Liver (tissue), 9 donors: ENCODE data around the gene OPRL1. TPM values are rescaled to one million over a fixed set of nuclear protein-coding genes. Genes with fewer than 3 reads are reported as not detected.

Experiments
- DNase-seq: peaks from one replicate; pipeline ENCODE4 v3.0.0-alpha.2; 2017; ENCODE audit warnings: low spot score
- H3K27ac ChIP-seq, 2 donors: one replicate each; pipeline ENCODE4 v1.7.0; 2013; ENCODE audit warnings: inconsistent platforms in 2 of 2, low read length in 2 of 2, control low read depth in 1 of 2, low read depth in 1 of 2, mild to moderate bottlenecking in 1 of 2
- H3K27me3 ChIP-seq, 4 donors: one replicate each; pipeline versions ENCODE4 v1.6.1 to v1.7.0; 2013; ENCODE audit warnings: low read length in 3 of 4, inconsistent platforms in 1 of 4, mild to moderate bottlenecking in 1 of 4, moderate library complexity in 1 of 4; ENCODE audit not compliant: control insufficient read depth in 4 of 4, insufficient read depth in 4 of 4
- H3K36me3 ChIP-seq, 4 donors: one replicate each; pipeline versions ENCODE4 v1.6.1 to v1.7.0; 2013; ENCODE audit warnings: low read length in 3 of 4, mild to moderate bottlenecking in 3 of 4, low read depth in 1 of 4, moderate library complexity in 1 of 4; ENCODE audit not compliant: control insufficient read depth in 4 of 4, insufficient read depth in 3 of 4
- H3K4me1 ChIP-seq, 4 donors: one replicate each; pipeline versions ENCODE4 v1.6.1 to v1.7.0; 2013; ENCODE audit warnings: low read length in 3 of 4, mild to moderate bottlenecking in 3 of 4, moderate library complexity in 1 of 4; ENCODE audit not compliant: control insufficient read depth in 4 of 4, insufficient read depth in 4 of 4
- H3K4me3 ChIP-seq, 3 donors: one replicate each; pipeline versions ENCODE4 v1.6.1 to v1.7.0; 2013; ENCODE audit warnings: low read length in 3 of 3, control low read depth in 1 of 3, low read depth in 1 of 3, mild to moderate bottlenecking in 1 of 3
- H3K9ac ChIP-seq, 2 donors: one replicate each; pipeline ENCODE4 v1.7.0; 2013; ENCODE audit warnings: low read length in 2 of 2, mild to moderate bottlenecking in 2 of 2, moderate library complexity in 2 of 2, control low read depth in 1 of 2, low read depth in 1 of 2
- H3K9me3 ChIP-seq, 4 donors: one replicate each; pipeline versions ENCODE4 v1.6.1 to v1.7.0; 2013; ENCODE audit warnings: low read length in 3 of 4; ENCODE audit not compliant: control insufficient read depth in 4 of 4
- EGR1 ChIP-seq, 2 donors: IDR thresholded peaks; 2 replicates each; pipeline ENCODE4 v1.6.1; 2016 to 2018; ENCODE audit warnings: antibody characterized with exemption in 2 of 2, low read depth in 2 of 2
- FOXA1 ChIP-seq: IDR thresholded peaks from 2 replicates; pipeline ENCODE4 v1.6.1; 2016; ENCODE audit warnings: antibody characterized with exemption
- FOXA2 ChIP-seq: IDR thresholded peaks from 2 replicates; pipeline ENCODE4 v1.6.1; 2016; ENCODE audit warnings: antibody characterized with exemption
- GABPA ChIP-seq, 2 donors: IDR thresholded peaks in 1 of 2; conservative IDR thresholded peaks in 1 of 2; 2 replicates each; pipeline ENCODE4 v1.6.1; 2016; ENCODE audit warnings: antibody characterized with exemption in 2 of 2, mild to moderate bottlenecking in 1 of 2, moderate library complexity in 1 of 2
- HNF4A ChIP-seq, 2 donors: conservative IDR thresholded peaks; 2 replicates each; pipeline ENCODE4 v1.6.1; 2016; ENCODE audit warnings: antibody characterized with exemption in 2 of 2, mild to moderate bottlenecking in 2 of 2
- HNF4G ChIP-seq: IDR thresholded peaks from 2 replicates; pipeline ENCODE4 v1.6.1; 2016; ENCODE audit warnings: antibody characterized with exemption
- JUND ChIP-seq, 2 donors: IDR thresholded peaks; 2 replicates each; pipeline ENCODE4 v1.6.1; 2016; ENCODE audit warnings: antibody characterized with exemption in 2 of 2
- NR2F2 ChIP-seq: IDR thresholded peaks from 2 replicates; pipeline ENCODE4 v1.6.1; 2016; ENCODE audit warnings: antibody characterized with exemption
- RAD21 ChIP-seq, 2 donors: IDR thresholded peaks; 2 replicates each; pipeline ENCODE4 v1.6.1; 2016; ENCODE audit warnings: antibody characterized with exemption in 2 of 2, mild to moderate bottlenecking in 2 of 2
- RXRA ChIP-seq, 2 donors: IDR thresholded peaks; 2 replicates each; pipeline ENCODE4 v1.6.1; 2017 to 2018; ENCODE audit warnings: antibody characterized with exemption in 2 of 2, mild to moderate bottlenecking in 1 of 2
- SP1 ChIP-seq: IDR thresholded peaks from 2 replicates; pipeline ENCODE4 v1.6.1; 2018; ENCODE audit warnings: antibody characterized with exemption, mild to moderate bottlenecking
- TAF1 ChIP-seq: conservative IDR thresholded peaks from 2 replicates; pipeline ENCODE4 v1.6.1; 2016; ENCODE audit warnings: antibody characterized with exemption, mild to moderate bottlenecking
- YY1 ChIP-seq: IDR thresholded peaks from 2 replicates; pipeline ENCODE4 v1.6.1; 2016; ENCODE audit warnings: antibody characterized with exemption, mild to moderate bottlenecking
- WGBS: extraction: QIAGEN DNeasy Blood & Tissue Kit; methylation state at CpG from one replicate; pipeline ENCODE4 v1.1.7; 2013; 5-methylcytosine and 5-hydroxymethylcytosine counted together
- polyA plus RNA-seq, 2 donors: library from polyadenylated mRNA; stranded (reverse) in 1 of 2; unstranded in 1 of 2; fragments of 200-250 nt in 1 of 2; fragments of >200 nt in 1 of 2; fragmentation: Nextera tagmentation in 1 of 2; extraction: Ambion mirVana in 1 of 2; gene quantifications; one replicate each; pipeline versions ENCODE4 v1.2.1 to v1.2.3, GENCODE V29; 2013 to 2015
- total RNA-seq, 2 donors: library from RNA; depleted of rRNA; stranded (reverse); fragments of >200 nt; gene quantifications; one replicate each; pipeline ENCODE4 v1.2.3, GENCODE V29; 2014
- TF ChIP-seq, protein P1 (sequence below): IDR thresholded peaks from 2 replicates; pipeline ENCODE4 v1.6.1; 2016; ENCODE audit warnings: antibody characterized with exemption, mild to moderate bottlenecking
- TF ChIP-seq, protein P2 (sequence below): fragments of 150-350 bp; IDR thresholded peaks from 2 replicates; pipeline ENCODE4 v1.5.1; 2017; ENCODE audit warnings: improper control_type of control experiment, low read depth, low read length; ENCODE audit not compliant: missing input control
- TF ChIP-seq, protein P3 (sequence below): IDR thresholded peaks from 2 replicates; pipeline ENCODE4 v1.6.1; 2016; ENCODE audit warnings: antibody characterized with exemption
- TF ChIP-seq, protein P4 (sequence below): IDR thresholded peaks from 2 replicates; pipeline ENCODE4 v1.6.1; 2016; ENCODE audit warnings: antibody characterized with exemption
- TF ChIP-seq, protein P5 (sequence below): IDR thresholded peaks from 2 replicates; pipeline ENCODE4 v1.6.1; 2016; ENCODE audit warnings: antibody characterized with exemption
- donor health status: healthy.
- donor health status: healthy.
- donor health status: healthy.
- donor health status: healthy.
- donor health status: healthy.

Gene OPRL1
- total and polyA plus RNA-seq, 4 donors = 0.04 to 0.79 (median 0.35) TPM

DNA sequence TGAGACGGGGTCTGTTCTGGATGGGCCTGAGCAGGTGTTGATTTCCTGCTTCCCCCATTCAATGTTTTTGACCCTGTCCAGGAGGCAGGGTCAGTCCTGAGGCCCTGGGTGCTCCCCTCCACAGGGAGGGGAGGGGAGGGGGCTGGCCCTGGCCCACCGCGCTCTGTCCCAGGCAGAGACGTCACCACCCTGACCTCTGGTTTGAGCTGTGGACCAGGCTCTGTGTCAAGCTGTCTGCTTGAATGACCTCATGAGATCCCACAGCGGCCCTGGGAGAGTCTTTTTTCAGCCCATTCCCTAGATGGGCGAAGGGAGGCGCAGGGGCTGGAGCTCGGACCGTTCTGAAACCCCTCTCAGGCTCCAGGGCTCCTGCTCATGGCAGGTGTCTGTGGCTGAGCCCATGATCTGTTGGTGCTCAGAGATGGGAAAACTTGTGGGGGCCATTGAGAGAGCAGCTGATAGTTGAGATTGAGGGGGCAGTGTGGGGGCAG is 13.2 kb downstream of the OPRL1 start:
- Histone ChIP-seq H3K9me3 (no peaks in the 10 kb centered on the region), H3K27me3 (peaks cover 0 to 2% (median 0%) of the 10 kb centered on the region in 4 donors), H3K36me3 (no peaks in the 10 kb centered on the region), H3K4me3 (no peak overlapping the region), H3K4me1 (no peaks in the 10 kb centered on the region), H3K27ac (no peak overlapping the region), H3K9ac (no peak overlapping the region)
- TF ChIP-seq HNF4G = no peak
- no peak for TF ChIP-seq NR2F2
- TF ChIP-seq, protein P1, sequence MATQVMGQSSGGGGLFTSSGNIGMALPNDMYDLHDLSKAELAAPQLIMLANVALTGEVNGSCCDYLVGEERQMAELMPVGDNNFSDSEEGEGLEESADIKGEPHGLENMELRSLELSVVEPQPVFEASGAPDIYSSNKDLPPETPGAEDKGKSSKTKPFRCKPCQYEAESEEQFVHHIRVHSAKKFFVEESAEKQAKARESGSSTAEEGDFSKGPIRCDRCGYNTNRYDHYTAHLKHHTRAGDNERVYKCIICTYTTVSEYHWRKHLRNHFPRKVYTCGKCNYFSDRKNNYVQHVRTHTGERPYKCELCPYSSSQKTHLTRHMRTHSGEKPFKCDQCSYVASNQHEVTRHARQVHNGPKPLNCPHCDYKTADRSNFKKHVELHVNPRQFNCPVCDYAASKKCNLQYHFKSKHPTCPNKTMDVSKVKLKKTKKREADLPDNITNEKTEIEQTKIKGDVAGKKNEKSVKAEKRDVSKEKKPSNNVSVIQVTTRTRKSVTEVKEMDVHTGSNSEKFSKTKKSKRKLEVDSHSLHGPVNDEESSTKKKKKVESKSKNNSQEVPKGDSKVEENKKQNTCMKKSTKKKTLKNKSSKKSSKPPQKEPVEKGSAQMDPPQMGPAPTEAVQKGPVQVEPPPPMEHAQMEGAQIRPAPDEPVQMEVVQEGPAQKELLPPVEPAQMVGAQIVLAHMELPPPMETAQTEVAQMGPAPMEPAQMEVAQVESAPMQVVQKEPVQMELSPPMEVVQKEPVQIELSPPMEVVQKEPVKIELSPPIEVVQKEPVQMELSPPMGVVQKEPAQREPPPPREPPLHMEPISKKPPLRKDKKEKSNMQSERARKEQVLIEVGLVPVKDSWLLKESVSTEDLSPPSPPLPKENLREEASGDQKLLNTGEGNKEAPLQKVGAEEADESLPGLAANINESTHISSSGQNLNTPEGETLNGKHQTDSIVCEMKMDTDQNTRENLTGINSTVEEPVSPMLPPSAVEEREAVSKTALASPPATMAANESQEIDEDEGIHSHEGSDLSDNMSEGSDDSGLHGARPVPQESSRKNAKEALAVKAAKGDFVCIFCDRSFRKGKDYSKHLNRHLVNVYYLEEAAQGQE = no peak
- TF ChIP-seq TAF1 = no peak
- no peak for TF ChIP-seq YY1
- no peak for TF ChIP-seq EGR1 (IDR thresholded peaks at IDR 0.05; ENCODE audit: low read depth in 2 of 2)
- no peak for TF ChIP-seq JUND (IDR thresholded peaks at IDR 0.05)
- no peak for TF ChIP-seq FOXA2
- TF ChIP-seq, protein P2, sequence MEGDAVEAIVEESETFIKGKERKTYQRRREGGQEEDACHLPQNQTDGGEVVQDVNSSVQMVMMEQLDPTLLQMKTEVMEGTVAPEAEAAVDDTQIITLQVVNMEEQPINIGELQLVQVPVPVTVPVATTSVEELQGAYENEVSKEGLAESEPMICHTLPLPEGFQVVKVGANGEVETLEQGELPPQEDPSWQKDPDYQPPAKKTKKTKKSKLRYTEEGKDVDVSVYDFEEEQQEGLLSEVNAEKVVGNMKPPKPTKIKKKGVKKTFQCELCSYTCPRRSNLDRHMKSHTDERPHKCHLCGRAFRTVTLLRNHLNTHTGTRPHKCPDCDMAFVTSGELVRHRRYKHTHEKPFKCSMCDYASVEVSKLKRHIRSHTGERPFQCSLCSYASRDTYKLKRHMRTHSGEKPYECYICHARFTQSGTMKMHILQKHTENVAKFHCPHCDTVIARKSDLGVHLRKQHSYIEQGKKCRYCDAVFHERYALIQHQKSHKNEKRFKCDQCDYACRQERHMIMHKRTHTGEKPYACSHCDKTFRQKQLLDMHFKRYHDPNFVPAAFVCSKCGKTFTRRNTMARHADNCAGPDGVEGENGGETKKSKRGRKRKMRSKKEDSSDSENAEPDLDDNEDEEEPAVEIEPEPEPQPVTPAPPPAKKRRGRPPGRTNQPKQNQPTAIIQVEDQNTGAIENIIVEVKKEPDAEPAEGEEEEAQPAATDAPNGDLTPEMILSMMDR = no peak
- no peak for TF ChIP-seq RAD21 (IDR thresholded peaks at IDR 0.05)
- no peak for TF ChIP-seq GABPA (IDR thresholded peaks at IDR 0.05 in 1 of 2, conservative IDR thresholded peaks at IDR 0.05 in 1 of 2)
- TF ChIP-seq RXRA (IDR thresholded peaks at IDR 0.05) = no peak
- TF ChIP-seq, protein P3, sequence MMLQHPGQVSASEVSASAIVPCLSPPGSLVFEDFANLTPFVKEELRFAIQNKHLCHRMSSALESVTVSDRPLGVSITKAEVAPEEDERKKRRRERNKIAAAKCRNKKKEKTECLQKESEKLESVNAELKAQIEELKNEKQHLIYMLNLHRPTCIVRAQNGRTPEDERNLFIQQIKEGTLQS = no peak
- TF ChIP-seq, protein P4, sequence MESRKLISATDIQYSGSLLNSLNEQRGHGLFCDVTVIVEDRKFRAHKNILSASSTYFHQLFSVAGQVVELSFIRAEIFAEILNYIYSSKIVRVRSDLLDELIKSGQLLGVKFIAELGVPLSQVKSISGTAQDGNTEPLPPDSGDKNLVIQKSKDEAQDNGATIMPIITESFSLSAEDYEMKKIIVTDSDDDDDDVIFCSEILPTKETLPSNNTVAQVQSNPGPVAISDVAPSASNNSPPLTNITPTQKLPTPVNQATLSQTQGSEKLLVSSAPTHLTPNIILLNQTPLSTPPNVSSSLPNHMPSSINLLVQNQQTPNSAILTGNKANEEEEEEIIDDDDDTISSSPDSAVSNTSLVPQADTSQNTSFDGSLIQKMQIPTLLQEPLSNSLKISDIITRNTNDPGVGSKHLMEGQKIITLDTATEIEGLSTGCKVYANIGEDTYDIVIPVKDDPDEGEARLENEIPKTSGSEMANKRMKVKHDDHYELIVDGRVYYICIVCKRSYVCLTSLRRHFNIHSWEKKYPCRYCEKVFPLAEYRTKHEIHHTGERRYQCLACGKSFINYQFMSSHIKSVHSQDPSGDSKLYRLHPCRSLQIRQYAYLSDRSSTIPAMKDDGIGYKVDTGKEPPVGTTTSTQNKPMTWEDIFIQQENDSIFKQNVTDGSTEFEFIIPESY = no peak
- TF ChIP-seq HNF4A (conservative IDR thresholded peaks at IDR 0.05) = no peak
- no peak for TF ChIP-seq FOXA1
- TF ChIP-seq SP1 = no peak
- TF ChIP-seq, protein P5, sequence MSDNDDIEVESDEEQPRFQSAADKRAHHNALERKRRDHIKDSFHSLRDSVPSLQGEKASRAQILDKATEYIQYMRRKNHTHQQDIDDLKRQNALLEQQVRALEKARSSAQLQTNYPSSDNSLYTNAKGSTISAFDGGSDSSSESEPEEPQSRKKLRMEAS = no peak
- 38% methylated on average over 9 of the region's 9 CpGs for WGBS
- DNase-seq = no peak
